GM06990 (cell line): ENCODE results near the gene OR51B2.
"Not testable (repeated sequence)": the region's sequence is repeated elsewhere in the genome, so short reads cannot be mapped to it uniquely, and the experiment has no call there.

Experiments used
- DNase-seq: peaks from one replicate; pipeline ENCODE4 v3.0.0-alpha.2; 2011; ENCODE audit not compliant: insufficient read length; ENCODE audit errors: extremely low read depth
- H3K27me3 ChIP-seq: replicated peaks from 2 replicates; pipeline ENCODE4 v1.6.0; 2011; ENCODE audit warnings: low read length; ENCODE audit not compliant: control insufficient read depth, insufficient read depth
- H3K36me3 ChIP-seq: 2 replicates; pipeline ENCODE4 v1.5.1; 2011; ENCODE audit warnings: low read length; ENCODE audit not compliant: control insufficient read depth, insufficient read depth
- H3K4me3 ChIP-seq: replicated peaks from 2 replicates; pipeline ENCODE4 v1.5.1; 2011; ENCODE audit warnings: low read depth, mild to moderate bottlenecking, control low read depth, low read length
- TF ChIP-seq, protein P1 (sequence below): IDR thresholded peaks from 2 replicates; pipeline ENCODE4 v1.5.1; 2011; ENCODE audit warnings: low read length, control low read depth, mild to moderate bottlenecking, inconsistent platforms; ENCODE audit not compliant: insufficient read depth, poor library complexity, severe bottlenecking

Gene OR51B2

GRCh38 chr11:5348551-5349194 is 24.6 kb upstream of the OR51B2 start:
- no peak for DNase-seq
- H3K36me3 ChIP-seq = no peaks in the 10 kb centered on the region
- H3K4me3 ChIP-seq = no peak overlapping the region
- TF ChIP-seq, protein P1, sequence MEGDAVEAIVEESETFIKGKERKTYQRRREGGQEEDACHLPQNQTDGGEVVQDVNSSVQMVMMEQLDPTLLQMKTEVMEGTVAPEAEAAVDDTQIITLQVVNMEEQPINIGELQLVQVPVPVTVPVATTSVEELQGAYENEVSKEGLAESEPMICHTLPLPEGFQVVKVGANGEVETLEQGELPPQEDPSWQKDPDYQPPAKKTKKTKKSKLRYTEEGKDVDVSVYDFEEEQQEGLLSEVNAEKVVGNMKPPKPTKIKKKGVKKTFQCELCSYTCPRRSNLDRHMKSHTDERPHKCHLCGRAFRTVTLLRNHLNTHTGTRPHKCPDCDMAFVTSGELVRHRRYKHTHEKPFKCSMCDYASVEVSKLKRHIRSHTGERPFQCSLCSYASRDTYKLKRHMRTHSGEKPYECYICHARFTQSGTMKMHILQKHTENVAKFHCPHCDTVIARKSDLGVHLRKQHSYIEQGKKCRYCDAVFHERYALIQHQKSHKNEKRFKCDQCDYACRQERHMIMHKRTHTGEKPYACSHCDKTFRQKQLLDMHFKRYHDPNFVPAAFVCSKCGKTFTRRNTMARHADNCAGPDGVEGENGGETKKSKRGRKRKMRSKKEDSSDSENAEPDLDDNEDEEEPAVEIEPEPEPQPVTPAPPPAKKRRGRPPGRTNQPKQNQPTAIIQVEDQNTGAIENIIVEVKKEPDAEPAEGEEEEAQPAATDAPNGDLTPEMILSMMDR = no peak
- H3K27me3 ChIP-seq = no peaks in the 10 kb centered on the region; the same call in 1 of the 2 replicates

- no peak overlapping the region for H3K4me3 ChIP-seq
- no peaks in the 10 kb centered on the region for H3K36me3 ChIP-seq
- no peak for DNase-seq
- TF ChIP-seq, protein P1 = no peak
- H3K27me3 ChIP-seq = no peaks in the 10 kb centered on the region; the same call in 1 of the 2 replicates
Measured at GRCh38 chr11:5345831-5346230, 21.7 kb upstream of the OR51B2 start.

- H3K36me3 ChIP-seq = no peaks in the 10 kb centered on the region
- no peak within 1 kb of the TSS for H3K4me3 ChIP-seq
- TF ChIP-seq, protein P1 = no peak
- no peaks in the 10 kb centered on the region; the same call in 1 of the 2 replicates for H3K27me3 ChIP-seq
- DNase-seq = no peak
Measured at GRCh38 chr11:5343474-5344335, 19.6 kb upstream of the OR51B2 start, which contains the start of gene OR51B5. OR51B5 (minus strand) TSS chr11:5343524; CDS start chr11:5343524, 0 bp downstream.

- no peaks in the 10 kb centered on the region; the same call in 1 of the 2 replicates for H3K27me3 ChIP-seq
- H3K4me3 ChIP-seq = no peak overlapping the region
- DNase-seq = no peak
- no peaks in the 10 kb centered on the region for H3K36me3 ChIP-seq
- TF ChIP-seq, protein P1 = no peak
Measured at GRCh38 chr11:5339771-5340322, 15.8 kb upstream of the OR51B2 start.

DNA sequence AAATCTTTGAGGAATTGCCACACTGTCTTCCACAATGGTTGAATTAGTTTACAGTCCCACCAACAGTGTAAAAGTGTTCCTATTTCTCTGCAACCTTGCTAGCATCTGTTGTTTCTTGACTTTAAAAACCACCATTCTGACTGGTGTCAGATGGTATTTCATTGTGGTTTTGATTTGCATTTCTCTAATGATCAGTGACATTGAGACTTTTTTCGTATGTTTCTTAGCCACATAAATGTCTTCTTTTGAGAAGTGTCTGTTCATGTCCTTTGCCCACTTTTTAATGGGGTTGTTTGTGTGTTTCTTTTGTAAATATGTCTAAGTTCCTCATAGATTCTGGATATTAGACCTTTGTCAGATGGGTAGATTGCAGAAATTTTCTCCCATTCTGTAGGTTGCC is 13.2 kb upstream of the OR51B2 start:
- not testable (repeated sequence) for H3K36me3 ChIP-seq, DNase-seq, H3K4me3 ChIP-seq, H3K27me3 ChIP-seq

DNA sequence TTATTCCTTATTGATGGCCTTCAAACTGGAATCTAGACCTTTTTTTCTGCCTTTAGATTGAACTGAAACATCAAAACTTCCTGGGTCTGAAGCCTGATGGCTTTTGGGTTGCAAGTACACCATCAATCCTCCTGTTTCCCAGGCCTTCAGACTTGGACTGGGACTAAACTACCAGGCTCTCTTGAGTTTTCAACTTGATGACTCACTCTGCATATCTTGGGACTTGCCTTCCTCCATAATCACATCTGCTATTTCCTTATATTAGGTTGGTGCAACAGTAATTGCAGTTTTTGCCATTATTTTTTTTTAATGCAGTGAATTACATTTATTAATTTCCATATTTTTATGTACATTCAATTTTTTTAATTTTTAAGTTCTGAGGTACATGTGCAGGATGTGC is 12.2 kb upstream of the OR51B2 start:
- DNase-seq = no peak
- TF ChIP-seq, protein P1 = no peak

More for the DNA sequence above, 12.2 kb upstream of the OR51B2 start:
- Histone ChIP-seq H3K4me3 (no peak overlapping the region), H3K36me3 (no peaks in the 10 kb centered on the region), H3K27me3 (no peaks in the 10 kb centered on the region)
